MCF 10A (cell line): Measurements from ENCODE around the gene SPATA31C1. TPM values are rescaled to one million over a fixed set of nuclear protein-coding genes. Genes with fewer than 3 reads are reported as not detected.

Source experiments
- BruUV-seq: library from RNA; stranded (reverse); fragments of 400-500 nt; replicated peaks from 2 replicates; lab custom pipeline; 2021; lab: Mats Ljungman, UMichigan
- CTCF ChIA-PET: fragments of 300-600 bp; sonication (Branson Sonifier 250); formaldehyde crosslinking; extraction: SDS; loops from one replicate; lab custom pipeline; 2021; ENCODE audit warnings: antibody characterized with exemption, inconsistent platforms; lab: Yijun Ruan, JAX
- POLR2A ChIA-PET: fragments of 300-600, 350-650 bp; sonication (Branson Sonifier 250); formaldehyde crosslinking; extraction: SDS; loops from one replicate; lab custom pipeline; 2020; ENCODE audit warnings: antibody characterized with exemption, inconsistent platforms; lab: Yijun Ruan, JAX
- DNase-seq: peaks from one replicate; pipeline ENCODE4 v3.0.0-alpha.2; 2018; ENCODE audit not compliant: unreplicated experiment
- H3K27ac Mint-ChIP-seq: one replicate; pipeline ENCODE4 v1.8.0; 2022; ENCODE audit warnings: mild to moderate bottlenecking, low read depth, mixed read lengths; ENCODE audit not compliant: unreplicated experiment
- H3K27me3 Mint-ChIP-seq: one replicate; pipeline ENCODE4 v1.8.0; 2022; ENCODE audit warnings: mixed read lengths; ENCODE audit not compliant: insufficient read depth, unreplicated experiment
- H3K36me3 Mint-ChIP-seq: one replicate; pipeline ENCODE4 v1.8.0; 2022; ENCODE audit warnings: mild to moderate bottlenecking, moderate library complexity, mixed read lengths; ENCODE audit not compliant: insufficient read depth, unreplicated experiment
- H3K4me1 Mint-ChIP-seq: one replicate; pipeline ENCODE4 v1.8.0; 2022; ENCODE audit warnings: mixed read lengths; ENCODE audit not compliant: insufficient read depth, unreplicated experiment
- H3K4me3 Mint-ChIP-seq: one replicate; pipeline ENCODE4 v1.8.0; 2022; ENCODE audit warnings: mild to moderate bottlenecking, moderate library complexity, mixed read lengths; ENCODE audit not compliant: unreplicated experiment
- H3K9me3 Mint-ChIP-seq: one replicate; pipeline ENCODE4 v1.8.0; 2022; ENCODE audit warnings: mixed read lengths; ENCODE audit not compliant: unreplicated experiment
- CTCF ChIP-seq: fragments of 200-600 bp; IDR thresholded peaks from one replicate; pipeline ENCODE4 v1.8.0; 2022; ENCODE audit warnings: antibody characterized with exemption, mild to moderate bottlenecking; ENCODE audit not compliant: unreplicated experiment
- intact Hi-C: fragments of 100-400 bp; cut with micrococcal nuclease; formaldehyde crosslinking; loops from 2 replicates; pipeline ENCODE4 v1.14.1; 2022
- total RNA-seq: library from RNA; stranded (reverse); gene quantifications from 2 replicates; pipeline ENCODE4 v1.2.3, GENCODE V29; 2022

The SPATA31C1 gene
- total RNA-seq, 1 experiment from 2014 or later = not detected

- Mint-ChIP-seq H3K36me3 (no peaks in the 10 kb centered on the region), H3K27me3 (no peaks in the 10 kb centered on the region), H3K27ac (no peak overlapping the region), H3K9me3 (peaks cover 6% of the 10 kb centered on the region), H3K4me1 (peaks cover 4% of the 10 kb centered on the region), H3K4me3 (no peak overlapping the region)
- TF ChIP-seq CTCF = no peak
- CTCF ChIA-PET = interaction anchor here (0.6 kb wide), 2 partner anchors 82 to 309 kb away, joined by 3 read pairs; no protein-coding TSS in a partner anchor
- intact Hi-C loops = no loop called here
- BruUV-seq = no TSS peak
- POLR2A ChIA-PET = interaction anchor here (1.1 kb wide), 1 partner anchor 106 kb away, joined by 3 read pairs; no protein-coding TSS in a partner anchor
- no peak for DNase-seq
Measured at GRCh38 chr9:87957839-87958238, 40.1 kb downstream of the SPATA31C1 start.

GRCh38 chr9:87958591-87958990 is 40.8 kb downstream of the SPATA31C1 start:
- no peak for TF ChIP-seq CTCF
- DNase-seq = no peak
- ChIA-PET CTCF (interaction anchor here (0.6 to 0.9 kb wide), 2 partner anchors 8 to 81 kb away, joined by 3 read pairs; no protein-coding TSS in a partner anchor), POLR2A (interaction anchor here (1.1 kb wide), 1 partner anchor 107 kb away, joined by 3 read pairs; no protein-coding TSS in a partner anchor)
- Mint-ChIP-seq H3K4me3 (no peak overlapping the region), H3K27me3 (no peaks in the 10 kb centered on the region), H3K4me1 (peaks cover 4% of the 10 kb centered on the region), H3K36me3 (no peaks in the 10 kb centered on the region), H3K27ac (no peak overlapping the region), H3K9me3 (peaks cover 6% of the 10 kb centered on the region)
- intact Hi-C loops = no loop called here
- BruUV-seq = no TSS peak

GRCh38 chr9:87959916-87960581 is 42.3 kb downstream of the SPATA31C1 start:
- BruUV-seq = no TSS peak
- Mint-ChIP-seq H3K4me1 (peaks cover 4% of the 10 kb centered on the region), H3K4me3 (no peak overlapping the region), H3K27me3 (no peaks in the 10 kb centered on the region), H3K36me3 (no peaks in the 10 kb centered on the region), H3K9me3 (peaks cover 6% of the 10 kb centered on the region), H3K27ac (no peak overlapping the region)
- CTCF ChIA-PET = interaction anchor here (0.6 to 3.7 kb wide), 3 partner anchors 9 to 432 kb away, joined by 3 to 20 read pairs (median 3); no protein-coding TSS in a partner anchor
- TF ChIP-seq CTCF = no peak
- intact Hi-C loops = no loop called here
- DNase-seq = no peak
- POLR2A ChIA-PET = interaction anchor here (1.1 to 1.2 kb wide), 2 partner anchors 9 to 14 kb away, joined by 3 to 4 read pairs; partner anchors contain the start of gene CDK20

GRCh38 chr9:87963770-87964169 is 46.0 kb downstream of the SPATA31C1 start:
- no peak for TF ChIP-seq CTCF
- H3K27ac Mint-ChIP-seq = no peak overlapping the region
- POLR2A ChIA-PET = no interaction called here
- CTCF ChIA-PET = interaction anchor here (1.2 kb wide), 1 partner anchor 14 kb away, joined by 3 read pairs; no protein-coding TSS in a partner anchor
- intact Hi-C loops = no loop called here
- no peak for DNase-seq
- H3K4me1 Mint-ChIP-seq = peaks cover 4% of the 10 kb centered on the region
- no peaks in the 10 kb centered on the region for H3K27me3 Mint-ChIP-seq
- H3K36me3 Mint-ChIP-seq = peaks cover 14% of the 10 kb centered on the region
- no TSS peak for BruUV-seq
- no peak overlapping the region for H3K4me3 Mint-ChIP-seq
- peaks cover 6% of the 10 kb centered on the region for H3K9me3 Mint-ChIP-seq
